HepG2 (cell line): ENCODE data around the gene TRDMT1. TPM values are rescaled to one million over a fixed set of nuclear protein-coding genes. Genes with fewer than 3 reads are reported as not detected.

Source experiments
- ATAC-seq: fragments of 200-7000 bp; cut with Tn5 transposase; 3 replicates; pipeline ENCODE4 v1.9.1; 2020; ENCODE audit warnings: mild to moderate bottlenecking, moderate library complexity
- BruUV-seq: library from RNA; stranded (reverse); fragments of 400-500 nt; replicated peaks from 2 replicates; lab custom pipeline; 2021; lab: Mats Ljungman, UMichigan
- CTCF ChIA-PET: fragments of 300-600 bp; formaldehyde crosslinking; extraction: SDS; loops from one replicate; lab custom pipeline; 2021; ENCODE audit warnings: low total read pairs, inconsistent platforms, low intra/inter-chr PET ratio; lab: Yijun Ruan, JAX
- POLR2A ChIA-PET: fragments of 350-600 bp; sonication (Branson Sonifier 250); formaldehyde crosslinking; loops from one replicate; lab custom pipeline; 2020; ENCODE audit warnings: antibody characterized with exemption, inconsistent platforms; lab: Yijun Ruan, JAX
- DNase-seq: peaks from one replicate; pipeline ENCODE4 v3.0.0-alpha.2; 2015; ENCODE audit warnings: low spot score
- FAIRE-seq: peaks from 3 replicates; lab custom pipeline; 2011; peaks lifted over from hg19 to GRCh38; lab: Jason Lieb, UNC
- H2AFZ ChIP-seq: one replicate; pipeline ENCODE4 v1.6.1; 2011; ENCODE audit warnings: low read length, inconsistent platforms
- H3K27ac ChIP-seq: fragments of 300-600 bp; 3 replicates; pipeline ENCODE4 v1.8.0; 2011; ENCODE audit warnings: mixed run types, mild to moderate bottlenecking, mixed read lengths, low read length, inconsistent platforms; ENCODE audit not compliant: insufficient read depth; ENCODE audit errors: extremely low read length
- H3K27me3 ChIP-seq, 2 experiments: fragments of 200-600 bp in 1 of 2; 2 replicates in 1 of 2; 3 replicates in 1 of 2; pipeline versions ENCODE4 v1.6.0 to v1.8.0; 2011; ENCODE audit warnings: low read length in 2 of 2, mild to moderate bottlenecking in 2 of 2, moderate library complexity in 2 of 2, inconsistent platforms in 1 of 2; ENCODE audit not compliant: insufficient read depth in 2 of 2, control insufficient read depth in 1 of 2
- H3K36me3 ChIP-seq, 2 experiments: fragments of 200-600 bp in 1 of 2; replicated peaks in 1 of 2; 2 replicates in 1 of 2; 3 replicates in 1 of 2; pipeline versions ENCODE4 v1.5.1 to v1.8.0; 2011; ENCODE audit warnings: low read length in 2 of 2, inconsistent platforms in 1 of 2; ENCODE audit not compliant: insufficient read depth in 2 of 2, control insufficient read depth in 1 of 2
- H3K4me1 ChIP-seq: 2 replicates; pipeline ENCODE4 v1.5.1; 2012; ENCODE audit warnings: low read length, inconsistent platforms; ENCODE audit not compliant: insufficient read depth
- H3K4me2 ChIP-seq: 2 replicates; pipeline ENCODE4 v1.6.0; 2011; ENCODE audit warnings: low read depth, low read length, inconsistent platforms
- H3K4me3 ChIP-seq, 3 experiments: fragments of 200-600 bp in 1 of 3; sonication (generic), shearing (Covaris generic) in 1 of 3; replicated peaks in 1 of 3; 2 replicates each; pipeline ENCODE4 v1.5.1; 2011 to 2016; ENCODE audit warnings: low read length in 3 of 3, inconsistent platforms in 2 of 3, low read depth in 2 of 3, mild to moderate bottlenecking in 2 of 3, control low read depth in 1 of 3, mixed read lengths in 1 of 3; ENCODE audit not compliant: insufficient read depth in 1 of 3
- H3K79me2 ChIP-seq: one replicate; pipeline ENCODE4 v1.6.1; 2011; ENCODE audit warnings: low read length, inconsistent platforms; ENCODE audit not compliant: insufficient read depth
- H3K9ac ChIP-seq: 2 replicates; pipeline ENCODE4 v1.6.0; 2011; ENCODE audit warnings: mild to moderate bottlenecking, low read depth, low read length, inconsistent platforms; ENCODE audit not compliant: insufficient read depth
- H3K9me3 ChIP-seq: 2 replicates; pipeline ENCODE4 v1.5.1; 2012; ENCODE audit warnings: mild to moderate bottlenecking, low read length
- H4K20me1 ChIP-seq: 2 replicates; pipeline ENCODE4 v1.6.0; 2011; ENCODE audit warnings: inconsistent platforms, mild to moderate bottlenecking, low read length, moderate library complexity; ENCODE audit not compliant: insufficient read depth
- ATF2 ChIP-seq: sonication (generic); formaldehyde crosslinking; IDR thresholded peaks from 2 replicates; pipeline ENCODE4 v1.4.0; 2020; ENCODE audit warnings: missing genetic modification reagents
- IKZF5 ChIP-seq: IDR thresholded peaks from 2 replicates; pipeline ENCODE4 v1.6.1; 2018; ENCODE audit warnings: missing genetic modification reagents, mild to moderate bottlenecking, missing compliant biosample characterization
- SMAD3 ChIP-seq: sonication (generic); formaldehyde crosslinking; IDR thresholded peaks from 2 replicates; pipeline ENCODE4 v1.4.0; 2020; ENCODE audit warnings: missing genetic modification reagents
- ZSCAN5A ChIP-seq: sonication (generic); formaldehyde crosslinking; IDR thresholded peaks from 2 replicates; pipeline ENCODE4 v1.8.0; 2022; ENCODE audit warnings: mild to moderate bottlenecking, missing genetic modification reagents, borderline replicate concordance
- WGBS: methylation state at CpG from one replicate; pipeline ENCODE4 v1.1.6; 2017; ENCODE audit warnings: low lambda C conversion rate; 5-methylcytosine and 5-hydroxymethylcytosine counted together
- in situ Hi-C: cut with HindIII; loops from 2 replicates; pipeline ENCODE4 v1.10.0; 2017; ENCODE audit warnings: low pct_unique_long_range_greater_than_20kb; ENCODE audit not compliant: extremely low pct_ligation_motif_present
- intact Hi-C: fragments of 100-400 bp; cut with micrococcal nuclease; formaldehyde crosslinking; loops from one replicate; pipeline ENCODE4 v1.10.0; 2022; ENCODE audit not compliant: unreplicated experiment
- polyA plus RNA-seq, 8 experiments: library from polyadenylated mRNA; depleted of rRNA in 3 of 8; stranded (reverse) in 7 of 8; unstranded in 1 of 8; fragments of >200 nt; fragmentation: Illumina TruSeq in 4 of 8; extraction: Trizol in 4 of 8; gene quantifications; 2 replicates each; pipeline versions ENCODE4 v1.2.1 to v1.2.3, GENCODE V29; 2011 to 2016; ENCODE audit warnings: low read depth in 4 of 8, missing spikeins in 1 of 8, mixed read lengths in 1 of 8; ENCODE audit not compliant: insufficient read depth in 1 of 8
- total RNA-seq, 5 experiments: library from RNA; depleted of rRNA; stranded (reverse); fragments of >200 nt; fragmentation: Illumina TruSeq; extraction: Trizol; gene quantifications; 2 replicates each; pipeline ENCODE4 v1.2.3, GENCODE V29; 2016; ENCODE audit warnings: low read depth in 1 of 5

The TRDMT1 gene
- total and polyA plus RNA-seq, 2 of the 13 experiments (the other 11 are each of a cell fraction or from before 2014, with no cell fraction given), result 2.0 to 3.0 TPM

GRCh38 chr10:17190602-17191001 is 10.9 kb downstream of the TRDMT1 start:
- no TSS peak for BruUV-seq
- POLR2A ChIA-PET, result no interaction called here
- Histone ChIP-seq H3K9me3 (no peaks in the 10 kb centered on the region), H3K27ac (no peak overlapping the region), H3K4me1 (no peaks in the 10 kb centered on the region), H3K27me3 (no peaks in the 10 kb centered on the region), H4K20me1 (no peaks in the 10 kb centered on the region), H3K79me2 (no peaks in the 10 kb centered on the region), H3K36me3 (no peaks in the 10 kb centered on the region), H3K9ac (no peak overlapping the region), H3K4me3 (no peak overlapping the region), H2AFZ (no peak overlapping the region), H3K4me2 (no peak overlapping the region)
- no peak for ATAC-seq
- DNase-seq, result no peak
- in situ Hi-C loops (no loop called here), intact Hi-C loops (no loop called here)
- WGBS, result 54% methylated on average over 2 of the region's 2 CpGs
- FAIRE-seq, result no peak
- CTCF ChIA-PET, result no interaction called here
- TF ChIP-seq ZSCAN5A (no peak), IKZF5 (CRISPR knock-in tag) (no peak), ATF2 (CRISPR knock-in tag) (no peak), SMAD3 (CRISPR knock-in tag) (no peak)
